Stimulated activated CD4-positive, alpha-beta T cell treated with anti-CD3 and anti-CD28 coated beads, Interleukin-12 subunit alpha, Interleukin-12 subunit beta, amount 100 ng/mL, for 48 hours (primary cell): ENCODE results near the gene LRRC42.
A peak's percentile ranks its signal among the peaks of the same experiment; 100 is the strongest.

Experiments
- DNase-seq, 3 donors: peaks; one replicate each; pipeline ENCODE4 v3.0.0-alpha.2; 2020; ENCODE audit warnings: low read depth in 2 of 3, low spot score in 1 of 3

Gene LRRC42

GRCh38 chr1:53946252-53947171, at the start of gene LRRC42:
Gene LRRC42 (plus strand): TSS chr1:53946350. CDS start chr1:53952000, 5,650 bp downstream.
- no peak for DNase-seq

DNA sequence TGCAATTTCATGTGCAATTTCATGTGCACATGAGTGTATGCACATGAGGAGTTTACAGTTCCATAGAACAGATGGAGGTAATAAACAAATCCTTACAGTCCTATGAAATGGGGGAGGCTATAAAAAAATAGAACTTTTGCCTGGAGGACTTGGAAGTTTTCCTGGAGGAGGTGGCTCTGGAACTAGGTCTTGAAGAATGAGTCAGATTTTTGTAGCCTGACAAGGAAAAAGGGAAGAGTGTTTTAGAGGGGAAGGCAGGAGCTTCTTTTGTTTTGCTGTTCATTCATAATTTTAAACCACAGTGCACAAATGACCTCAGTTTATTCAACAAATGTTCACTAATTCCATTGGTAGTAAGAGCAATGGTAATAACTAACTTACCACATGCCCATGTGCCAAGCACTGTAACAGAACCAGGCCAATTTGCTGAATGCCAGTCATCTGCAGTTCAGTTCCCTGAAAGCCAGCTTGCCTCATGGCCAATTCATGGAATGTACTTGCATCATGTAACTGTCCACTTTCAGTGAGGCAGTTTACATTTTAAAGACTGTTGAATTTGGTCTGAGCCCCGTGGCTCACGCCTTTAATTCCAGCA, 49.4 kb upstream of the LRRC42 start:
- DNase-seq: no peak

DNA sequence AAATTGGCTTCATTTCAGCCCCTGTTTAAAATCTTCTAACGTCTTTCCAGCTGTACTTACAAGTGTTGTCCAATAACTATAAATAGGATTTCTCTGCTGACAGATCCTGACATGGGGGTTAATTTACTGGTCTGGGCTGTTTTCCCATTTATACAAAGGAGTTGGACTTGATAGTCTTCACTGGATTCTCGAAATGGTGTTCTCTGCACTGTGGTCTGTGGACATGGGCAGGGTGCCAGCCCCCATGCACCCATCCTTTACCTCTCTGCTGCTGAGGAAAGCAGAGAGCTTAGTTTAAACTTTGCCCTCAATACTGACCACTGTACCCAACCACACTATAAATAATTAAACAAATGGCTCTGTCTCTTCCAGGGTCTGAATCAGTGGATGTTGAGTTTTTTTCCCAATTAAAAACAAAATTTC, 46.9 kb upstream of the LRRC42 start:
- DNase-seq: no peak

GRCh38 chr1:53899708-53900107, 46.4 kb upstream of the LRRC42 start:
- no peak for DNase-seq

DNA sequence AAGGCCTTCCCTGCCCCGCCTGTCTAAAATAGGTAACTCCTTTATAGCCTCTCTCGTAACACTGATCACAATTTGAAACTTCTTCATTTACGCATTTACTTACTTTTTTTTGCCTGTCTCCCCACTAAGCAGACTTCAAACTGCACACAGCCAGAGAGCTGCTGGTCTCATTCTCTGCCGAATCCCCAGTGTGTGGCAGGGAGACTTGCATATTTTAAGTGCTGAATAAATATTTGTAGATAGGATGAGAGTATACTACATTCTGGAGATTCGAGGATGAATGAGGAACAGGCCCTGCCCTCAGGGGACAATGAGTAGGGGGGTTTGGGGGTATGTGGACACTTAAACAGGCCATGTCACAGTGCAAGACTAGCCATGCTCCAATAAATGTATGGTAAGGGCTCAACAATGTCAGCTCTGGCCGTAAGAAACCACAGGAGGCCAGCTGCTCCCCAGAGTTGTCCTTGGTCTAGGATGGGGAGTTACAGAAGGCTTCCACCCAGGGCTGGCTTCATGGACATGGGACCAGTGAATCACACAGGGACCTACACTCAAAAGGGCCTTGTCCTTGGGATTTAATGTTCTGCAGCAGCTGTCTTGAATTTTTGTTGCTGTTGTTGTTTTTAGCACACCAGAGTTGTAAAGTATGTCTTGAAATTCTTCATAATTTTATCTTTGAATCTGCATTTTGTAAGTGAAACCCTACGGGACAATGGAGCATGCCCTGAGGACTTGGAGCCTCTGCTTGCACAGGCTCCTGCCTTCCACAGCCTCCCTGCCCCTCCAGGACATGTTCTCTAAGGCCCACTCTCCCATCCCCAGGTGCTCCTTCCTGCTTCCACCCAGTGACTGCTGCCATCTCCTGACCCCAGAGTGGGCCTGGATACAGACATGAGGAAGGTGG, 43.7 kb upstream of the LRRC42 start:
- no peak for DNase-seq

GRCh38 chr1:53905509-53905908, 40.6 kb upstream of the LRRC42 start:
- no peak for DNase-seq

GRCh38 chr1:53906121-53906520, 40.0 kb upstream of the LRRC42 start:
- DNase-seq: no peak

DNA sequence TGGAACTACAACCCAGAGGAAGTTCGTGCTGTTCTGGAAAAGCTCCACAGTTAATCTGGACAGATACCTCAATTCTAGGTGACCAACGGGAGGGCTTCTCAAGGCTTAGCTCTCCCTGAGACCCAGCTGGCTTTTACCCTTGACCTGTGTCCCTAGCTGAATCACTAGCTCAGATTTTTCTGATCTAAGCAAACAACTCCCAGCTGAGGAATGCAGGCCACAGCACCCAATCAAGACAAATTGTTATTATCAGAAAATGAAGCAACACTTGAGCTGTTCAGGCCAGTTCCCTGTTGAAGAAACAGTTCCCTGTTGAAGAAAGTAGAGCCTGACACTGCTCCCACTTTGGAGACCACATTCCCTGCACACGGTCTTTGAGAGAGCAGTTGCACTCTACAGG, 36.2 kb upstream of the LRRC42 start:
- DNase-seq: no peak

GRCh38 chr1:53911442-53911841, 34.7 kb upstream of the LRRC42 start:
- DNase-seq: no peak

DNA sequence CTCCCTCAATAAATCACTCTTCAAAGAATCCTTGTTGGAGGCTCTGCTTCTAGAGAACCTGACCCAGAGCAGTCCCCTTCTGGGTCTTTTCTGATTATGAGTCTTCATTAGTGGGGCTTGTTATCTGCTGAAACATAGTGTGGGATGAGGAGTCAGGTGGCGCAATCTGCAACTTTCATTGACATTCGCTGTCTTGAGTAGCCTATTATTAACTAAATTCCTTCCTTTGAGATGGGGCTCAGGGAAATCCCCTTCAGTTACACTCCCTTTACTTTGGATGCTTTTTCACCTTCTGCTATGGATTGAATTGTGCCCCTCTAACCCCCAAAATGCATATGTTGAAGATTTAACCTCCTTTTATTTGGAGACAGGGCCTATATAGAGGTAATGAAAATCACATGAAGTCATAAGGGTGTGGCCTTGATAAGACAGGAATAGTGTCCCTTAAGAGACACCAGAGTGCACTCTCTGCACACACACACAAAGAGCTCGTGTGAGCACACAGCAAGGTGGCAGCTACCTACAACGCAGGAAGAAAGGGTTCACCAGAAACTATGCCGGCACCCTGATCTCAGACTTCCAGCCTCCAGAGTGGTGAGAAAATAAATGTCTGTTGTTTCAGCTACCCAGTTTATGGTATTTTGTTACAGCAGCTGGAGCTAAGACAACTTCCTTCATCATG, 32.7 kb upstream of the LRRC42 start:
- no peak for DNase-seq

DNA sequence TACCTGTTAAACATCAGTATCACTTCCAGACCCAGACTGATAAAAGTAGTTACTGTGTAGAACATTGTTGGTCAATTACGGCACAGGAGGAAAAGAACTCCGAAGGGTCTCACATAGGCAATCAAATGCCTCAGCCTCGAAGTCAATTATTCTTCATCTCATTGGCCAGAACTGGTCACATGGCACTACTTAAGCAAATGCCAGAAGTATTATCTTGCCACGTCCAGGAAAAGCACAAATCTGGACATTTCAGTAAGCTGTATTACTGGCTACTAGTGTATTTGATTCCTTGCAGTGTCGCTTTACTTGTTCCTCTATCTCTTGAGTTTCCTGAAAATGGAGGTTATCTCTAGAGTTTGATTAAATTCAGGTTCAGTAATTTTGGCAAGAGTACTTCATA, 27.8 kb upstream of the LRRC42 start:
- DNase-seq: no peak

- peak in 1 of 3 donors; percentile 9 for DNase-seq
Observed at GRCh38 chr1:53919675-53920066, 26.5 kb upstream of the LRRC42 start.

DNA sequence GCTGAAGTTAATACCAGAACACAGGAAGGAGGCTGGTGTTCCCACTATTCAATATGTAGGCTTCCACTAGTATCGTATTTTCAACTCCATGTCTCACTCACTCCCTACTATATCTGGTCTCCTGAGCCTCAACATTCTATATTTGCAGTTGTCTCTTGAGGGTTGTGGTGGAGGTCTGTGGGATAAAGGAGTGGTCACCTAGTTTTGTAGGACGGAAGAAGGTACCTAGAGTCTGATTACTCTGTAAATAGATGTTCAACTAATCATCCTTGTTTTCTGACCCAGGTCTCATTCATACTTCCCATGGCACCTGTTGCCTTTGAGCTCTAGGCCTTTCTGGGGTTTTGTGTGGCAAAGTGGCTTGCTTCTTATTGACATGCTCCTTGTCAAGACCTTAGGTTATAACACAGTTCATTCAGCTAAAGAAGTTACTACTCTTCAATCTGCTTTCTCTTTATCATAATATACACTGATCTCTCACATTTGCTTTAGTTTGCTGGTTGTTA, 18.7 kb upstream of the LRRC42 start:
- DNase-seq: no peak

DNA sequence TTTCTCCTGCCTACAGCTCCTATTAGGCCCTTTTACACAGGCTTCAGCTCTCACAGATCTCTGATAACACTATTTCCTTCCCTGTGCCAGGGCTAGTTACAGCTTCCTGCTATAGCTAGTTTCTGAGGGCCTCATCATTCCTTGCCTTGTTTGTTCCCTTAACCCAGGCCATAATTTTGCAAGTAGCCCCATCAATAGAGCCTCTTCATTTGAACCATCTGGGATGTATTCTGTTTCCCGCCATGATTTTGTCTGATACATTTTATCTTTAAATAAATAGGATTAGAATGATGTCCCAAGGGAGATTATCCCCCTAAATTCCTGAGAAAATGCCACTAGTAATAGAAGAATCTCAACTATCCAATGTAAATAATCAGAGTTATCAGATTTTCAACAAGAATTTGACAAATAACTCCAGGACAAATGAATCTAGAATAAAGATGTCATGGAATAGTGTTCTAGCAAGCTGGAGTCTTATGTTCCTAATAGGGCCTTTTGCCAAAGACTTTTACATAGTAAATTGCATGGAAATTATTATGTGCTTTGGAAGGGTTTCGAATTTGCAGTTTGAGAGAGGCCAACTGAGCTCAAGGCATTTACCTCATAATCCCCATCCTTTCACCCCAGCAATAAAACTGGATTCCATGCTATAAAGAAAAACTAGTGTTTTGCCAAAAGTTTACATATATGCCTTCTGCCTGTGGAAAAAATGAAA, 16.7 kb upstream of the LRRC42 start:
- DNase-seq: no peak

GRCh38 chr1:53930932-53931331, 15.2 kb upstream of the LRRC42 start:
- DNase-seq: no peak

GRCh38 chr1:53931523-53931922, 14.6 kb upstream of the LRRC42 start:
- no peak for DNase-seq

GRCh38 chr1:53934170-53934765, 11.9 kb upstream of the LRRC42 start:
- no peak for DNase-seq

GRCh38 chr1:53936430-53936829, 9.7 kb upstream of the LRRC42 start:
- no peak for DNase-seq

- no peak for DNase-seq
Observed at GRCh38 chr1:53938136-53938830, 7.9 kb upstream of the LRRC42 start.
